GM19351 (cell line): ENCODE data around the gene POLR1E.

Source experiments
- ATAC-seq: cut with Tn5 transposase; IDR thresholded peaks from one replicate; pipeline ENCODE4 v1.9.1; 2021; ENCODE audit warnings: mild to moderate bottlenecking, moderate library complexity; ENCODE audit not compliant: unreplicated experiment

POLR1E gene

DNA sequence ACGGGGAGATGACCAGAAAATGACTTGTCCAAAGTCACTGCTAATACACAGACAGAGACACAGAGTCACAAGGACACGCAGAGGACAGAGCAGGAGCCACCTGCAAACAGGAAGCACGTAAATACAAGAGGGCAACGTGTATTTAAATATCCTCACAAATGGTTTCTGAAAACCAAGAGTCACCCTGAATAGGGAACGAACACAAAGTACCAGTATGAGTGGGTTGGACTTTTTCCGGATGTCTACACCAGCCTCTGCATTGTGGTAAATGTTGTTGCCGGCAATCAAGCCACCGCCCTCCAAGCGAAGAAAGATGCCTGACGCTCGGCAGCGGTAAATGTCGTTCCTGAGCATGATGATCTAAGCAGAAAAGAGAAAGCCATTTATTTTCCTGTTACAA is 46.0 kb downstream of the POLR1E start:
- peak; percentile 78 for ATAC-seq

DNA sequence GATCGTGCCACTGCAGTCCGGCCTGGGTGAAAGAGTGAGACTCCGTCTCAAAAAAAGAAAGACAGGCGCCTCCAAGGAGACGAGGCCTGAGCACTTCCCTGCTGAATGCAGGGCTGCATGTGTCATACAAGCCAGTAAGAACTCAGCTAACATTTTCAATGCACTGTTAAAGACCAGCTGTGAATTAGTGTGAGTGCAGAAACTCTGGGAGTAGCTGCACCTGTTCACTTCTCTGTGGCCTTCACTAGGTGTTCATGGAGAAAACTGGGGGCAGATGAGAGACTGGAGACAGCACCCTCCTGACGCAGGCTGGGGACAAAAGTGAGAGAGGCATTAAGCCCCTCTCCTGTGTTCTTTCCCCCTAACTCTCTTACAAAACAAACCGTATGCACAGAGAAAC is 48.7 kb downstream of the POLR1E start:
- no peak for ATAC-seq

DNA sequence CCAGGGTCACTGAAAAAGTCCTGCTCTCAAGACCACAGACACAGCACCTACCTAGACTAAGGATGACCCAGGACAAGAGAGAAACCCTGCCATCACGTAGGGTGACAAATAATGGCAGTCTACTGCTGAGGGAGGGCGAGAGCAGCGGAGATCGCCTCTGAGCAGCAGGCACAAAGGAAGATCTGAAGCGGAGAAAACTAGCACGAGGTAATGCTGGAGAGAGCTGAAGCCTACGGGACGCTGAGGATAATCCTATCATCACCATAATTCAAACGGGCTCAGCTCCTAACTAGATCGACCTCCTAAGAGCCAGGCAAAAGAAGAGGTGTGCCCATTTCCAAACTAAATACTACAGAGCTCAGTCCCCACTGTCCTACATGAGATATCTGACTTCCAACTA is 49.2 kb downstream of the POLR1E start:
- ATAC-seq: no peak

DNA sequence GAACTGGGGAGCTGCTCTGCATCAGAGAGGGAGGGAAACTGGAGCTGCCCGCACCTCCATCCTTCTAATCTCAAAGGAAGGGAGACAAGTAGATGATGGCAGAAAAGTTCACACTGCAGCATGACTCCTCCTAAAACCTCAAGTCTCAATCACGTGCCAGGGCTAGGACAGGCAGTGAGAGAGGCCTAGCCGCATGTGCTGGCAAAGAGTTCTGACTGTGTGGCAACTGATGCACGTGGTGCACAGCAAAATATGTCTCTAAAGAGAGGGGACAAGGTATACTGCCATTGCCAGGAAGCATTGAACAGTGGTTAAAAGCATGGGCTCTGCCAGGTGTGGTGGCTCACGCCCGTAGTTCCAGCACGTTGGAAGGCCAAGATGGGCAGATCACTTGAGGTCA is 52.4 kb downstream of the POLR1E start:
- no peak for ATAC-seq

DNA sequence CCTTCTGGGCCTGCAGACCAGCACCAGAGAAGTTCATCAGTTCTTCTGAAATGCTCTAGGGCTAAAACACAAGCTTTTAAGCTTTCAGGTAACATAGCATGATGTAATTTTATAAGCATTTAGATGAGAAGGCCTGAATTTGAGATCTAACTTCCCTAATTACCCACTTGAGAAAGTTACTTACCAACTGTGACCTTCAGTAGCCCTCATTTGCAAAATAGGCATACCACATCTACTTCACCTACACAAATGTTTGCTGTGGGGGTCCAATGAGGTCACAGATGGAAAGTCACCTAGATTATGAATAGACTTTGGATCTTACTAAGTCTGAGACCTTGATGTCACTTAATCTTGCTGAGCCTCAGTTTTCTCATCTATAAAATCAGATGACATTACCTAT is 53.9 kb downstream of the POLR1E start:
- no peak for ATAC-seq

DNA sequence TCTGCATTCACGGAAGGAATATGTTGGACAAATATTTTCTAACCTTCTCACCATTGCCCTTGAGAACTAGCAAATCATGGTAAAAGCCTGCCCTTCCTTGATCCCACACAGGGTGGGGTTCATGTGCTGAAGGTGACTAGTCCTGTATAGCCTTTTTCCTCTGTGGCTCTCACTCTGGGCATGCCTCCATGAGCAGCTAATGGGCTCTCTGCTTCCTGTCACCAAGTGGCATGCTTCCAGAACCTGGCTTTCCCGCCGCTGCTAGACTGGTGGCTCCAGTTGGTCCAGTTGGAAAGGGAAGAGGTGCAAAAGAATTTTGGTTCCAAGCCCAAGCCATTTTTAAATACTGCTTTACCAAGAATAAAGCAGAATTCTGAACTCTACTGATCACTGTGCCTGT is 54.9 kb downstream of the POLR1E start:
- ATAC-seq: no peak

DNA sequence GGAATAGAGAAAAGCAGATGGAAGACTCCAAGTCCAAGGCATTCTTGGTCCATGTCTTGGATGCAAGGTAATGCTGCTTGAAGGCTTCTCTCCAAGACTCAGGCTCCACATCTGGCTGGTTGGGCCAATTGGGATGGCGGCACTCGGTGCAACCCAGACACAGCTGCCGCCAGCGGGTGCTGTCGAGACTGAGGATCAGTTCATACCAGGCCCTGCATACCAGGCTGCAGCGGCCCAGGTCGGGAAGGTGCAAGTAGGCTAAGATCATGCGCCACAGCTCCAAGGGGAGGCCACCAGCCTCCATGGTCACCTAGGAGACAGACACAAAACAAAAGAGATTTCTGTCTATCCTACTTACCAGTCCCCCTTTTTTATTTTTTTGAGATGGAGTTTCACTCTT is 55.7 kb downstream of the POLR1E start:
- ATAC-seq: no peak

DNA sequence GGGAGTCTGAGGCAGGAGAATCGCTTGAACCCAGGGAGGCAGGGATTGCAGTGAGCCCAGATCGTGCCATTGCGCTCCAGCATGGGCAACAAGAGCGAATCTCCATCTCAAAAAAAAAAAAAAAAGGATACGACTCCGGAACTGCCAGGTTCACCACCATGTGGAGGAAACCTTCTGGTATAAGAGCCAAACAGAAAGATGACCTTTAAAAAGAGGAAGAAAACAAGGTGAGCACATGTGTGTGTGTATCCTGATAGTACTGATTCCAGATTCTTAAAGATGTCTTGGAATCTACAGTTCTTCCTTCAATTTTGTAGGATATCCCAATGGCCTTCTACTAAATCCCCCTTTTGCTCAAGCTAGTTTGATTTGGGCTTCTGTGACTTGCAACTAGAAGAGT is 56.7 kb downstream of the POLR1E start:
- ATAC-seq: no peak

DNA sequence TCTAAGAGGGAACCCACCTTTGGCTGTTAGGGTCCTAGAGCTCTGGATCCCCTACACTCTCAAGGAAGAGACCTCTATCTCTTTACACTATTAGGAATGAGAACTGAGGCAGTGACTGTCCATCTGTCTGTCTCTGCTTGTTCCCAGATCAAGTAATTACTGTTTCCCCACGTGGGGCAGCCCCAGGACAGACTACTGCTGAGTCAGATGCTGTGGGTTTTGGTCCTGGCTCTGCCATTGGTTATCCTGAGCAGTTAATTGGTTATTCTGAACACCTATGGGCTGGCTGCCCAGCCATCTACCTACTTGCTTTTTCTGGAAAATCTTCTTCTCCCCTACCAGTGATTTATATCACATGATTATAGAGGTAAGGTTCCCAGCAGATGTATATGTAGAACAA is 57.1 kb downstream of the POLR1E start:
- ATAC-seq: no peak

DNA sequence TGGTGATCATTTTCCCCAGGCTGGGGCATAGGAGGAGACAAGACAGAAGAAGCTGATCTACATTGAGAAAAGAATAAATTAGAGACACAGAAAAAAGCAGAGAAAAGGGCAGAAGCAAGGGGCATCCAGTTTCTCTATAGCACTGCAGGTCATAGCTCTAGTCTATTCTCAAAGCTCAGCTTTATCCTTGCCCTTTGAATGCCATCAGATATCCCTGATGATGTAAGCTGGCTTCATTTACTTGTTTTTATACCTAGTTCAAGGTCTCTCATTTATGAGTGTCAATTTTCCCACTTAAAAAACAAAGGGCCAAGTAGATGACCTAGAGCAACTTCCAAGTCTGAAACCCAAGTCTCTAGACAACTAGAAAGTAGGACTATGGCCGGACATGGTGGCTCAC is 57.7 kb downstream of the POLR1E start:
- ATAC-seq: no peak

DNA sequence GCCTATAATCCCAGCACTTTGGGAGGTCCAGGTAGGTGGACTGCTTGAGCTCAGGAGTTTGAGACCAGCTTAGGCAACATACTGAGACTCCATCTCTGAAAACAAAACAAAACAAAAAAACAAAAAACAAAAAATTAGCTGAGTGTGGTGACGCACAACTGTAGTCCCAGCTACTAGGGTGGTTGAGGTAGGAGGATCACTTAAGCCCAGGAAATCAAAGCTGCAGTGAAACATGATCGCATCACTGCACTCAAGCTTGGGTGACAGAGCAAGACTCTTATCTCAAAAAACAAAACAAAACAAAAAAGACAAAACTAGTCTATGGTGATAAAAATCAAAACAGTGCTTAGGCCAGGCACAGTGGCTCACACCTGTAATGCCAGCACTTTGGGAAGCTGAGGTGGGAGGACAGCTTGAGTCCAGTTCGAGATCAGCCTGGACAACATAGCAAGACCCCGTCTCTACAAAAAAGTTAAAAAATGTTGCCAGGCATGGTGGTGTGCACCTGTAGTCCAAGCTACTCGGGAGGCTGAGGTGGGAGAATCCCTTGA is 61.7 kb downstream of the POLR1E start:
- no peak for ATAC-seq

DNA sequence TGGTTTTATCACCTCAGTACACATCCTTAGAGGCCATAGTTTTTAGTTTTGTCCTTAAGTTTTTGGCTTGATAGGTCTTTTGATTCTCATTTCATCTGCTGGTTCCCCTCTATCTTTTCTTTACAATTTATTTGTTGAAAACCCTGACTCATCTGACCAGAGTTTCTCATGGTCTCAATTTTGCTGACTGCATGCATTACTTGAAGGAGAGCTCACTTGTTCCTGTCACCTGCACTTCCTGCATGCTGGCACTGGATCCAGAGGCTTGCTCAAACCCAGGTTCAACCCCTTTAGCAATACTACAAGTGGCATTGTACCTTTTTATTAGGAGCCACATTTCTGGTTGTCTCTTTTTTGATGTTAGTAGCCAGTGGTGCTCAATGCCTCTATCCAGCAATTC is 63.8 kb downstream of the POLR1E start:
- no peak for ATAC-seq

DNA sequence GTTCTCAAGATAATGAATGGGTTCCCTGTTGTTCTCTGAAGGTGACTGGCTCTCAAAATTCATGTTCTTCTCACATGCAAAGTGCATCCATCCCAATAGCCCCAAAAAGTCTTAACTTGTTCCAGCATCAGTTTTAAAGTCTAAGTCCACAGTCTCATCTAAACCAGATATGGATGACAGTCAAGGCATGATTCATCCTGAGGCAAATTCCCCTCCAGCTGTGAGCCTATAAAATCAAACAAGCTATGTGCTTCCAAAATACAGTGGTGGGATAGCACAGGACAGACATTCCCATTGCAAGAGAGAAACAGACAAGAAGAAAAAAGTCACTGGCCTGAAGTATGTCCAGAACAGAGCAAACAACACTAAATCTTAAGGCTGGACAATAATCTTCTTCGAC is 65.0 kb downstream of the POLR1E start:
- ATAC-seq: no peak

DNA sequence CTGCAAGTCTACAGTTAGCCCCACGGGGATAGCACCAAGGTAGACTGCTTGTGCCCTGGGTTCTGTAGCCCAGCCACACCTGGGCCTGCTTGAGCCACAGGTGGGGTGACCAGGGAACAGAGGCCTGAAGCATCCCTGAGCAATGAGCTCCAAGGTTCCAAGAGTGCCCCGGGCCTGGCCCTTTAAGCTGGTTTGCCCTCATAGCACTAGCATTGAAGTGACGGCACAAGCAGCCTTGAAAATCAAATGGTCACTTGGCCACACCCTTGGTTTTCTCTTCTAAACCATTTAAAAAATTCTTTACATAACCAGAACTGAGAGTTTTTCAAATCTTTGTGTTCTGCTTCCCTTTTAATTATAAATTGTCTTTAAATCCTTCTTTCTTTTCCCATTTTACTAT is 65.7 kb downstream of the POLR1E start:
- no peak for ATAC-seq

DNA sequence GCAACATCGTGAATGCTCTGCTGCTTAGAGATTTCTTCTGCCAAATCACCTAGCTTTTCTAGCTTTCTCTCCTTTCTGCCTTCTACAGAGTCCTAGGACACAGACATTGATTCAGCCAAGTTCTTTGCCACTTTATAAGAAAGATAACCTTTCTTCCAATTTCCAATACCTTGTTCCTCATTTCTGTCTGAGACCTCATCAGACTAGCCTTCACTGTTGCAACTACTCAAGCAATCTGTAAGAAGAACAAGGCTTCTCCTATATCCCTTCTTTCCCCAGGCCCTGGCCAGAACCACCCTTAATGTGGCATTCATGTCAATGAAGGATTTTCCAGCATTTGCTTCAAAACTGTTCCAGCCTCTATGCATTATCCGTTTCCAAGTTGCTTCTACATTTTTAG is 66.1 kb downstream of the POLR1E start:
- ATAC-seq: no peak
